ENCODE data around the gene LAT. TPM values are rescaled to one million over a fixed set of nuclear protein-coding genes. Genes with fewer than 3 reads are reported as not detected.
"Not testable (repeated sequence)": the region's sequence is repeated elsewhere in the genome, so short reads cannot be mapped to it uniquely, and the experiment has no call there.

The LAT gene
- total and polyA plus RNA-seq, 8 donors = 1.9 to 26.0 (median 2.7) TPM

- H3K4me1 ChIP-seq = no peaks in the 10 kb centered on the region
- no peak overlapping the region for H3K4me3 ChIP-seq
- DNase-seq (no peak), FAIRE-seq (no peak), ATAC-seq (no peak)
- H3K36me3 ChIP-seq = no peaks in the 10 kb centered on the region
- intact Hi-C loops (cut with DNase I) = no loop called here
- WGBS, 2 donors = 68 to 72% methylated on average over 12 to 14 of the region's 14 CpGs
- TF ChIP-seq CTCF (IDR thresholded peaks at IDR 0.05) = no peak
- no peak overlapping the region for H3K27ac ChIP-seq
- H3K27me3 ChIP-seq = no peaks in the 10 kb centered on the region
- no peaks in the 10 kb centered on the region for H3K9me3 ChIP-seq
Observed at GRCh38 chr16:28937222-28937876, 47.5 kb upstream of the LAT start.

- 54 to 55% methylated on average over 7 of the region's 7 CpGs for WGBS, 2 donors
- Histone ChIP-seq H3K4me1 (no peaks in the 10 kb centered on the region), H3K36me3 (no peaks in the 10 kb centered on the region), H3K9me3 (no peaks in the 10 kb centered on the region), H3K27me3 (no peaks in the 10 kb centered on the region), H3K4me3 (no peak overlapping the region), H3K27ac (no peak overlapping the region)
- DNase-seq = no peak
- intact Hi-C loops (cut with DNase I) = no loop called here
- no peak for TF ChIP-seq CTCF (IDR thresholded peaks at IDR 0.05)
- no peak for ATAC-seq
- FAIRE-seq = no peak
Observed at GRCh38 chr16:28938721-28939120, 46.1 kb upstream of the LAT start.

- not testable (repeated sequence) for H3K9me3 ChIP-seq, FAIRE-seq, H3K27me3 ChIP-seq, DNase-seq, H3K36me3 ChIP-seq, H3K4me1 ChIP-seq, H3K27ac ChIP-seq, ATAC-seq, H3K4me3 ChIP-seq
- 81 to 87% methylated on average over 7 of the region's 7 CpGs for WGBS, 2 donors
- intact Hi-C loops (cut with DNase I) = loop anchor here in 1 of 3 donors (5.0 kb wide), 1 partner anchor 73 kb away; no protein-coding TSS in a partner anchor
Observed at GRCh38 chr16:28939825-28940224, 45.0 kb upstream of the LAT start.

GRCh38 chr16:28943281-28943680 lies 41.6 kb upstream of the LAT start:
- ATAC-seq (no peak), FAIRE-seq (no peak), DNase-seq (no peak)
- TF ChIP-seq CTCF (IDR thresholded peaks at IDR 0.05) = no peak
- Histone ChIP-seq H3K27me3 (no peaks in the 10 kb centered on the region), H3K9me3 (no peaks in the 10 kb centered on the region), H3K36me3 (no peaks in the 10 kb centered on the region), H3K27ac (no peak overlapping the region), H3K4me1 (peaks cover 0 to 5% (median 0%) of the 10 kb centered on the region in 3 donors), H3K4me3 (no peak overlapping the region)
- intact Hi-C loops (cut with DNase I) = loop anchor here in 1 of 3 donors (5.0 kb wide), 1 partner anchor 76 kb away; no protein-coding TSS in a partner anchor

- H3K27me3 ChIP-seq = no peaks in the 10 kb centered on the region
- WGBS, 2 donors = 49 to 50% methylated on average over 4 of the region's 4 CpGs
- no peaks in the 10 kb centered on the region for H3K9me3 ChIP-seq
- DNase-seq (no peak), ATAC-seq (no peak), FAIRE-seq (no peak)
- no peak for TF ChIP-seq CTCF (IDR thresholded peaks at IDR 0.05)
- H3K4me1 ChIP-seq = peaks cover 0 to 8% (median 2%) of the 10 kb centered on the region in 3 donors
- no peak overlapping the region for H3K4me3 ChIP-seq
- intact Hi-C loops (cut with DNase I) = no loop called here
- H3K27ac ChIP-seq = no peak overlapping the region
- no peaks in the 10 kb centered on the region for H3K36me3 ChIP-seq
Observed at GRCh38 chr16:28946681-28947080, 38.2 kb upstream of the LAT start.
